ENCODE data around the gene GHDC.

- TF ChIP-seq, protein P1, sequence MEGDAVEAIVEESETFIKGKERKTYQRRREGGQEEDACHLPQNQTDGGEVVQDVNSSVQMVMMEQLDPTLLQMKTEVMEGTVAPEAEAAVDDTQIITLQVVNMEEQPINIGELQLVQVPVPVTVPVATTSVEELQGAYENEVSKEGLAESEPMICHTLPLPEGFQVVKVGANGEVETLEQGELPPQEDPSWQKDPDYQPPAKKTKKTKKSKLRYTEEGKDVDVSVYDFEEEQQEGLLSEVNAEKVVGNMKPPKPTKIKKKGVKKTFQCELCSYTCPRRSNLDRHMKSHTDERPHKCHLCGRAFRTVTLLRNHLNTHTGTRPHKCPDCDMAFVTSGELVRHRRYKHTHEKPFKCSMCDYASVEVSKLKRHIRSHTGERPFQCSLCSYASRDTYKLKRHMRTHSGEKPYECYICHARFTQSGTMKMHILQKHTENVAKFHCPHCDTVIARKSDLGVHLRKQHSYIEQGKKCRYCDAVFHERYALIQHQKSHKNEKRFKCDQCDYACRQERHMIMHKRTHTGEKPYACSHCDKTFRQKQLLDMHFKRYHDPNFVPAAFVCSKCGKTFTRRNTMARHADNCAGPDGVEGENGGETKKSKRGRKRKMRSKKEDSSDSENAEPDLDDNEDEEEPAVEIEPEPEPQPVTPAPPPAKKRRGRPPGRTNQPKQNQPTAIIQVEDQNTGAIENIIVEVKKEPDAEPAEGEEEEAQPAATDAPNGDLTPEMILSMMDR (IDR thresholded peaks at IDR 0.05) = no peak
- TF ChIP-seq POLR2A (IDR thresholded peaks at IDR 0.05) = no peak
These were observed 6.6 kb upstream of the GHDC start for GRCh38 chr17:42200706-42201457.
